AG08396 (cell line): Measurements from ENCODE around the gene EPHA7.

Experiments
- DNase-seq: peaks from one replicate; pipeline ENCODE4 v3.0.0; 2012; ENCODE audit warnings: low spot score, mixed read lengths

The EPHA7 gene

GRCh38 chr6:93393554-93394074, 25.7 kb downstream of the EPHA7 start:
- no peak for DNase-seq

- DNase-seq, result no peak
These were observed 26.6 kb downstream of the EPHA7 start for GRCh38 chr6:93392797-93393196.

DNA sequence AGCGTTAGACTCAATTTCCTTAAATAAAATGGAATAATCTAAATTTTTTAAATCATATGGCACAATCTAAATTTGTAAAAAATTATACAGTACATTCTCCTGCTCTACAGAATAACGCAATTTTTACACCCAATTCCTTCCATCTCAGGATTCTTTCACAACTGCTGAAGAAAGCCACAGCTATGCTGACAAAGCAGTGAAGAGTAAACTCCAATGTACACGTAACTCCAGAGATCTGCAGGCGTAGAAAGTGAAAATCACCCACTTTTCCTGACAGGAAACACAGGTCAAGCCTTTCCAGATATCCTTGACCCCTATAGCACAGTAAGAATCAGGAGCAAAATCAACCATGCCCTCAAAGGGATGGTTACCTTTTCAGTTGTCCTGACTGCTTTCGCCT, 27.4 kb downstream of the EPHA7 start:
- no peak for DNase-seq

GRCh38 chr6:93389192-93389591, 30.2 kb downstream of the EPHA7 start:
- DNase-seq, result no peak

- no peak for DNase-seq
These were observed 31.3 kb downstream of the EPHA7 start for GRCh38 chr6:93388070-93388469.

GRCh38 chr6:93376026-93376540, 43.3 kb downstream of the EPHA7 start:
- no peak for DNase-seq

GRCh38 chr6:93373445-93373844, 45.9 kb downstream of the EPHA7 start:
- DNase-seq, result no peak

GRCh38 chr6:93371756-93372155, 47.6 kb downstream of the EPHA7 start:
- DNase-seq, result no peak

DNA sequence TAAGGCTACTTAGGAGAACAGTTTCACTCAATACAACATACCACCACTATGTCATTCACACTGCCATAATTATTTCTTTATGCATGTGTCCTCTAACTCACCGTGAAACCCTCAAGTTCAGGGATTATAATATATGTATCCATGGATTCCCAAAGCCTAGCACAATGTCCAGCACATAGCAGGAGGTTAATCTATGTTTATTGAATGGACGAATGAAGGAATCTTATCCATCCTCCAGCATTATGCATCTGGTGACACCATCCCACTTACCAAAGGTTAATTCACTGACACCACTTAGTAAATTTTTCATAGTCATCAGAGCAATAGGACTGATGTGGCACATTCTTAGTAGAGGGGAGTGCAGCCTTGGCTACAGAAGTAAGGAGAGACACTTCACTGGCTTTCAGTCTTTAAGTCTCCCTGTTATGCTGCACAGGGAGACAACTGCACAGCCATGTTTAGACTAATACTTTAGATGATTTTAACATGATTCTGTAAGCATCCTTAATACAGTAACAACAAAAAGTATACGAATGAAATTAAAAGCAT, 49.7 kb downstream of the EPHA7 start:
- no peak for DNase-seq

DNA sequence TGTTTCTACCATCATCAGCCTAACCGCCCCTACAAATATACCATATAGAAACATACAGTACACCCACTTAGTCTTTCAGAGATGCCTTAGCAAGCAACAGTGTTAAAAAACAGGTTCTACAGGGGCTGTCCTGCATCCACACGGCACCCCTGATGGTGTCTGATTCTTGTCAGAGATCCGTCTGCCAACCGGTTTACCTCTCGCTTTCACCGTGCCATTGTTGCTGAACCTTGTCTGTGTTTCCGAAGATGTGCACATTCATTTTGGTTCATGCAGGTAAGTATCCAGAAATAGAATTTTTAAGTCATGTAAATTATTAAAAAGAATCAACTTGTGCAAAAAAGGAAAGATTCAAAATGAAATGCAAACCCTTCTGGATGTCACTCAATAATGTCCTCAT, 52.9 kb downstream of the EPHA7 start:
- DNase-seq, result no peak

DNA sequence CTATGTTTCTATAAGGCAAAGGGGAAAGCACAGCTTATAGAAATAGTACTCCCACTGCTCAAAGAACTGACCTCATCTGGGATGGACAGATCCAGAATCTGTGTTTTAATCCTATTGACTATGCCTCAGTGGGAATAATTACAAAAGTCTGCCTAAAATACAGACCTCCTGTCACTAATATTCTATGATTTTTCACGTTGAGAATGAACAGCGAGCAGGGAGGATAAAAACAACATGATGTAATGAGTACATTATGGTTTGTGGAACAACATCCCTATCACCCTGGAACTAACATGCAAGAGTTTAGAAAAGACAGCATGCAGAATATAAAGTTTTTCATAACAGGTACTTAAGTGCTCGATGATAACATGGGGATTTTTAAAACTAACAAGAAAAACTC, 53.9 kb downstream of the EPHA7 start:
- DNase-seq, result no peak

- no peak for DNase-seq
These were observed 60.9 kb downstream of the EPHA7 start for GRCh38 chr6:93358435-93358834.

DNA sequence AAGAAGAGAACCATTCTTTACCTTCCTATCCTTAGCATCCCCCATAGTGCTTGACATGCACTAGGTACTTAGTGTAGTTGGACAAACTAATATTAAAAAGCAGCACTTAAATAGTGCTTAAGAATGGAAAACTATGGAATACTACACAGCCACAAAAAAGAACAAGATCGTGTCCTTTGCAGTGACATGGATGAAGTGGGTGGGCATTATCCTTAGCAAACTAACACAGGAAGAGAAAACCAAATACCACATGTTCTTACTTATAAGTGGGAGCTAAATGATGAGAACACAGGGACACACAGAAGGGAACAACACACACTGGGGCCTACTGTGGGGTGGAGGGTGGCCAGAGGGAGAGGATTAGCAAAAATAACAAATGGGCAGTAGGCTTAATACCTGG, 66.8 kb downstream of the EPHA7 start:
- no peak for DNase-seq

DNA sequence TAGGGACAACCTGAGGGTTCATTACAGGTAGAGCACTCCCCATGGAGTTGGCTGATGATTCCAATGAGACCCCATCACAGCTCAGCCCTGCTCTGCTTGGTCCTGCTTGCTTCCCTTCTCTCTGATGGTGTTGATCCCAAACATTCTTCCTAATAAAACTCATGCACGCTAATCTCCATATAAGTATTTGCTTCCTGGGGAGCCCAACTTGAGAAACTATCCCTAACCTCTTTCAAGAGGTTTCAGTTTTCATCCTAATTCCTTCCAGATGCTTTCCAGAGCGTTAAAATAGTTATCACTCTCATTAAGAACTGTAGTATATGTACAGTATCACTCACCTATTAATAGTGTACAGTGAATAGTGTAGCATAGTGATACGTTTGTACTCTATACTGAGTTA, 68.1 kb downstream of the EPHA7 start:
- DNase-seq, result no peak

GRCh38 chr6:93350774-93351173, 68.6 kb downstream of the EPHA7 start:
- DNase-seq, result no peak

DNA sequence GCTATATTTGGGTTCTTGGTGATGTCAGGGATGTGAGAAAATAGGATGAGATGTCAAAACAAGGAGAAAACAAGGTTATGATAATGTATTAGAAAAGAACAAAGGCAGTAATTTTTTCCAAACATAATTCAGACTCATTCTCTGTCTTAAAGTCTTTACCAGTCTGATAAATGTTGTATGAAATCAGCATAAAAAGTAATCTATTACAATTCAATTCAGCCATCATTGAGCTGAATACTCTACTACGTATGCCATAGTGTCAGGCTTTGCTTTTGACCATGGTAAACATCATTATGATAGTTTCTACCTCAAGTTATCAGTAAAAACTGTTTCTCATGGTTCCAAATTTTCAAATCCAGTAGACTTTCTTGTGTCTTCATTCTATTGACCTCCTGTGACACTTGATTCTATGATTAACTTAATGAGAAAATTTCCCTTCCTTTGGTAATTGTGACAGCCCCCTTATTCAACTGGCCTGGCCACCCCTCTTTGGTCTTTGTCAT, 75.0 kb downstream of the EPHA7 start:
- DNase-seq, result no peak

DNA sequence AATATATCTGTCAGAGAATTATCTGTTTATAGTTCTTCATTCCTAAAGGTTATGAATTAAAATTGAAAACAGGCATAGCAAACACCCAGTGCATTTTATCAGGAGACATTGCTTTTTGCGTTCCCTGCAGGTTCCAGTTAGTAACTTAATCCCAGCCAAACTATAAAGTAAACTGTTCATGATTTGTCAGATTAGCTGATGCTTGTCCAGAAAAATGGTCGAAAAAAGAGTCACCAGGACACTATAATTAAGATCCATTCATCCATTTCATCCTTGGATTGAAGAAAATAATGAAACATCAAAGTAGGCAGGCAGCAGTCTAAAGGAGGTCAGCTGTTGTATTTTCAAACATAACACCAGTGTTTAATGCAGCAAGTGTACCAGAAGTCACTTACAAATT, 75.9 kb downstream of the EPHA7 start:
- DNase-seq, result no peak

- no peak for DNase-seq
These were observed 77.3 kb downstream of the EPHA7 start for GRCh38 chr6:93341900-93342613.

GRCh38 chr6:93337772-93338394, 81.5 kb downstream of the EPHA7 start:
- no peak for DNase-seq

GRCh38 chr6:93337014-93337413, 82.3 kb downstream of the EPHA7 start:
- no peak for DNase-seq

GRCh38 chr6:93329301-93330000, 89.9 kb downstream of the EPHA7 start:
- DNase-seq, result no peak

DNA sequence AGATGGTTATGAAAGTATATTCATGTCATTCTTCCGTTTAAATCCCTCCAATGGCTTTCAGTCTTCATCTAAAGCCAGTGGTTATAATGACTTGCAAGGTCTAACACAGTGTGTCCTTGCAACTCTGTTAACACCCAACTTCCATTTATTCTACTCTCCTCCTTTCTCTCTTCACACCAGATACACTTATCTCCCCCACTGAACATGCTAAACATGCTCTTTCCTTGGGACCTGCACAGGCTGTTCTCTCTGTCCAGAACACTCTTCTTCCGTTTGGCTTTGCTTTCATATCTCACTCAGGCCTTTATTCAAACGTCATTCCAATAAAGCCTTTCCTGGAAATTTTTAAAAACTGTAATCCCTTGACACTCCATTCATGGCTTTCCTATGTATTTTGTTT, 91.5 kb downstream of the EPHA7 start:
- DNase-seq, result no peak
